ENCODE results near the gene CEP70. TPM values are rescaled to one million over a fixed set of nuclear protein-coding genes. Genes with fewer than 3 reads are reported as not detected.

The CEP70 gene
- total RNA-seq, 1 experiment from 2014 or later = 32.6 TPM

- Histone ChIP-seq H3K79me1 (ENCODE audit: insufficient read depth, low read depth, low read length, poor library complexity, severe bottlenecking) (no peaks in the 10 kb centered on the region), H3K4ac (ENCODE audit: low read depth, low read length) (no peak overlapping the region), H3K23ac (ENCODE audit: insufficient read length, low read depth, low read length) (no peak overlapping the region), H3K4me2 (ENCODE audit: insufficient read depth, insufficient read length, low read length) (no peak overlapping the region), H2AK5ac (ENCODE audit: insufficient read length, low read length) (no peak overlapping the region), H2BK20ac (ENCODE audit: low read depth, low read length, poor library complexity, severe bottlenecking) (no peak overlapping the region), H4K91ac (ENCODE audit: insufficient read length, low read depth, low read length) (no peak overlapping the region), H3K27me3 (ENCODE audit: insufficient read depth, low read length) (no peaks in the 10 kb centered on the region), H2BK12ac (ENCODE audit: insufficient read length, low read depth, low read length) (no peak overlapping the region), H4K8ac (replicated peaks; ENCODE audit: insufficient read length, low read depth, low read length) (no peak overlapping the region), H3T11ph (ENCODE audit: low read length) (no peak overlapping the region), H3K9ac (ENCODE audit: extremely low read depth, insufficient read length, low read length) (no peak overlapping the region), H3K23me2 (ENCODE audit: insufficient read length, low read depth, low read length, poor library complexity, severe bottlenecking) (no peaks in the 10 kb centered on the region), H4K20me1 (ENCODE audit: control insufficient read depth, insufficient read depth, insufficient read length) (no peaks in the 10 kb centered on the region), H2AFZ (ENCODE audit: low read length) (no peak overlapping the region), H3K56ac (ENCODE audit: insufficient read length, low read depth, low read length) (no peak overlapping the region), H2BK120ac (ENCODE audit: low read depth, low read length, poor library complexity, severe bottlenecking) (no peak overlapping the region), H3K9me3 (ENCODE audit: control insufficient read depth, low read depth, low read length) (no peaks in the 10 kb centered on the region), H2BK5ac (ENCODE audit: insufficient read length, low read length) (no peak overlapping the region), H3K79me2 (ENCODE audit: insufficient read depth, low read length) (no peaks in the 10 kb centered on the region), H3K4me1 (ENCODE audit: insufficient read depth, low read length) (peaks cover 6% of the 10 kb centered on the region; the same call in 1 of the 2 replicates), H3K18ac (ENCODE audit: insufficient read length, low read depth, low read length) (no peak overlapping the region), H3K14ac (ENCODE audit: insufficient read depth, low read length) (no peak overlapping the region), H2BK15ac (ENCODE audit: low read depth, low read length) (no peak overlapping the region), H4K5ac (ENCODE audit: insufficient read length, low read depth, low read length) (no peak overlapping the region), H3K27ac (ENCODE audit: insufficient read length, low read depth, low read length) (no peak overlapping the region)
- H3K9me3 Mint-ChIP-seq = peaks cover 16 to 26% of the 10 kb centered on the region in 2 experiments
- no peak overlapping the region for H3K4me3 Mint-ChIP-seq
- TF ChIP-seq, protein P1, sequence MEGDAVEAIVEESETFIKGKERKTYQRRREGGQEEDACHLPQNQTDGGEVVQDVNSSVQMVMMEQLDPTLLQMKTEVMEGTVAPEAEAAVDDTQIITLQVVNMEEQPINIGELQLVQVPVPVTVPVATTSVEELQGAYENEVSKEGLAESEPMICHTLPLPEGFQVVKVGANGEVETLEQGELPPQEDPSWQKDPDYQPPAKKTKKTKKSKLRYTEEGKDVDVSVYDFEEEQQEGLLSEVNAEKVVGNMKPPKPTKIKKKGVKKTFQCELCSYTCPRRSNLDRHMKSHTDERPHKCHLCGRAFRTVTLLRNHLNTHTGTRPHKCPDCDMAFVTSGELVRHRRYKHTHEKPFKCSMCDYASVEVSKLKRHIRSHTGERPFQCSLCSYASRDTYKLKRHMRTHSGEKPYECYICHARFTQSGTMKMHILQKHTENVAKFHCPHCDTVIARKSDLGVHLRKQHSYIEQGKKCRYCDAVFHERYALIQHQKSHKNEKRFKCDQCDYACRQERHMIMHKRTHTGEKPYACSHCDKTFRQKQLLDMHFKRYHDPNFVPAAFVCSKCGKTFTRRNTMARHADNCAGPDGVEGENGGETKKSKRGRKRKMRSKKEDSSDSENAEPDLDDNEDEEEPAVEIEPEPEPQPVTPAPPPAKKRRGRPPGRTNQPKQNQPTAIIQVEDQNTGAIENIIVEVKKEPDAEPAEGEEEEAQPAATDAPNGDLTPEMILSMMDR (conservative IDR thresholded peaks at IDR 0.05) = no peak
- no peaks in the 10 kb centered on the region; the same call in 1 of the 2 replicates for H3K27me3 Mint-ChIP-seq (ENCODE audit: low read depth)
- H3K27ac Mint-ChIP-seq = no peak overlapping the region
- no CpG with 5 or more reads among the region's 4 CpGs for WGBS (ENCODE audit: extremely low coverage, insufficient read length, low lambda C conversion rate)
- H3K36me3 Mint-ChIP-seq (ENCODE audit: insufficient read depth in 1 of 3, low read depth in 3 of 3) = peaks cover 6 to 36% (median 25%) of the 10 kb centered on the region in 3 experiments
- peaks cover 12% of the 10 kb centered on the region in 2 experiments for H3K4me1 Mint-ChIP-seq
- no peak for DNase-seq
Measured at GRCh38 chr3:138492980-138493675, 100.9 kb downstream of the CEP70 start.

All from H9 (cell line).